Measurements from ENCODE around the gene UQCRQ.

UQCRQ gene

DNA sequence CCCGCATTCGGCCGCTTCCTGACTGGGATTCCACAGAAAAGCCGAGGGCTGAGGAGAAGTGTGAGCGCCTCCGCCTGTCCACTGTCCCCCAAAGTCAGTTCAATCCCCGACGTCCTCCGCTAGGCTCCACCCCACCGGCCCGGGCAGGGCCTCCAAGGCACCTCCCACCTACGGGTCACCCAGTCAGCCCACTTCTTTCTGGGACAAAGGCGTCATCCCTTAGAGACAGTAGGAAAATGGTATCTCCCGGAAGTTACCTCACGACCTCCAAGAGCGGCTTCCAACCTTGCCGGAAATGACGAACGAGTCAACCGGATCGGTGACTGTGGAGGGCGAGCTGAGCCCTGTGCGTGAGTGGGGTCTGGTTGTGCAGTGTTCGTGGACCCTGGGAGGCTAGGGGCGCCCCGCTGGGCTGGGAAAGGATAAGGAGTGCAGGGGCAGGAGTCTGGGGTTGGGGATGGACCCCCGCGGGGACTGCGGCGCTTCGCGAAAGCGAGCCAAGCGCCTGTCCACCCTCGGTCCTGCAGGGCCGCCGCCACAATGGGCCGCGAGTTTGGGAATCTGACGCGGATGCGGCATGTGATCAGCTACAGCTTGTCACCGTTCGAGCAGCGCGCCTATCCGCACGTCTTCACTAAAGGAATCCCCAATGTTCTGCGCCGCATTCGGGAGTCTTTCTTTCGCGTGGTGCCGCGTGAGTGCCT, at the start of gene UQCRQ, which contains the start of gene GDF9:
Gene UQCRQ, plus strand, starts transcription at position 301 of the 704 bp plus-strand sequence. Its CDS starts 240 bp downstream, at position 541.
Gene GDF9, minus strand, starts transcription at position 128 of the 704 bp plus-strand sequence. CDS start 1,936 bp downstream, outside the sequence.
- TF ChIP-seq CTCF (conservative IDR thresholded peaks at IDR 0.05) (peak; percentile 35), ZFX (IDR thresholded peaks at IDR 0.05) (peak; percentile 86)
- H3K27ac ChIP-seq, result peak within 1 kb of the TSS; percentile 92

- no peak overlapping the region for H3K27ac ChIP-seq
- TF ChIP-seq ZFX (IDR thresholded peaks at IDR 0.05), result no peak
- no peak for TF ChIP-seq CTCF (conservative IDR thresholded peaks at IDR 0.05)
Measured at GRCh38 chr5:132817011-132817410, 49.4 kb upstream of the UQCRQ start.

GRCh38 chr5:132819468-132819867, 47.0 kb upstream of the UQCRQ start:
- TF ChIP-seq ZFX (IDR thresholded peaks at IDR 0.05) (no peak), CTCF (conservative IDR thresholded peaks at IDR 0.05) (no peak)
- H3K27ac ChIP-seq, result no peak overlapping the region

DNA sequence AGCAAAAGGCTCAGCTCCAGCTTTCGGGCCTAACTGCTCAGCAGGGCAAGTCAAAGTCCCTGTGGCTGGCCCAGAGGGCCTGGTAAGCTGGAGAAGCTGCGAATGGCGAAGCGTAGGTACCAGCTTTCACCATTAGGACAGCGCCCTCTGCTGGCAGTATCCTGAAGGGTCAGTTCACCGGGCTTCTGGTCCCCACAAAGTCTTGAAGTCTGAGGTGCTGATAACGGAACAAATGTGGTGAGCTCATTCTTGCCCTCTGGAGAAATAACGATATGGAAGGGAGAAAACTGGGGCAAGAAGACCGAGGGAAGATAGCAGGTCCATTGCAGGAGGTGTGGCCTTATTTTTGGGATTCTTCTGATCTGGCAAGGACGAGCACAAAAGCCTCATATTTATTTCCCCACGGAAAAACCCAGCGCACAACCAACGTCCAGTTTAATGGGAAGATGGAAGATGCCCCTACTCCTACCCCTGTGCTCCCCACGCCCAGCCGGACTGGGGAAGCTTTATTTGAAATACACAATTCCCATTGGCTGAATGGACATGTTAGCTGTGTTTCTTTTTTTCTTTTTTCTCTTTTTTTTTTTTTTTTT, 46.2 kb upstream of the UQCRQ start:
- no peak overlapping the region for H3K27ac ChIP-seq
- TF ChIP-seq ZFX (IDR thresholded peaks at IDR 0.05) (no peak), CTCF (conservative IDR thresholded peaks at IDR 0.05) (peak; percentile 94)

- TF ChIP-seq ZFX (IDR thresholded peaks at IDR 0.05) (no peak), CTCF (conservative IDR thresholded peaks at IDR 0.05) (no peak)
- no peak overlapping the region for H3K27ac ChIP-seq
Measured at GRCh38 chr5:132821350-132821749, 45.1 kb upstream of the UQCRQ start.

- no peak overlapping the region for H3K27ac ChIP-seq
- TF ChIP-seq ZFX (IDR thresholded peaks at IDR 0.05) (no peak), CTCF (conservative IDR thresholded peaks at IDR 0.05) (no peak)
Measured at GRCh38 chr5:132821791-132822190, 44.7 kb upstream of the UQCRQ start.
